Measurements from ENCODE around the gene GADL1.

Gene GADL1

GRCh38 chr3:30804984-30805383 lies 89.5 kb downstream of the GADL1 start:
- H3K9me2 ChIP-seq (replicated peaks; ENCODE audit: control insufficient read depth, low read length): no peaks in the 10 kb centered on the region
- no peak for TF ChIP-seq EZH2phosphoT487 (IDR thresholded peaks at IDR 0.05; ENCODE audit: borderline replicate concordance, low read length)
- no peak for TF ChIP-seq CTCF (IDR thresholded peaks at IDR 0.05; ENCODE audit: low read depth, low read length, poor library complexity, severe bottlenecking)
- H3K4me3 ChIP-seq (ENCODE audit: low read length): no peak overlapping the region

GRCh38 chr3:30795176-30795575 lies 99.3 kb downstream of the GADL1 start:
- Histone ChIP-seq H3K9me2 (replicated peaks; ENCODE audit: control insufficient read depth, low read length) (no peaks in the 10 kb centered on the region), H4K20me1 (ENCODE audit: control insufficient read depth, insufficient read depth, low read depth, low read length) (no peaks in the 10 kb centered on the region), H3K27ac (ENCODE audit: low read depth, low read length) (no peak overlapping the region), H3K4me3 (ENCODE audit: low read length) (no peak overlapping the region), H3F3A (ENCODE audit: control insufficient read depth, insufficient read depth) (no peaks in the 10 kb centered on the region), H3K4me2 (ENCODE audit: low read length) (no peak overlapping the region), H3K36me3 (ENCODE audit: control insufficient read depth, low read length) (no peaks in the 10 kb centered on the region), H3K9me3 (ENCODE audit: control insufficient read depth, insufficient read depth, low read length) (no peaks in the 10 kb centered on the region), H3K27me3 (ENCODE audit: control insufficient read depth, low read length) (0 out of 2 replicates have a peak, but pooled peaks cover 3% of the 10 kb centered on the region), H3K79me2 (ENCODE audit: control insufficient read depth, low read length) (no peaks in the 10 kb centered on the region), H3K4me1 (ENCODE audit: control insufficient read depth, low read length) (no peaks in the 10 kb centered on the region)
- TF ChIP-seq CTCF (IDR thresholded peaks at IDR 0.05; ENCODE audit: low read depth, low read length, poor library complexity, severe bottlenecking): no peak
- TF ChIP-seq EZH2phosphoT487 (IDR thresholded peaks at IDR 0.05; ENCODE audit: borderline replicate concordance, low read length): no peak

More at GRCh38 chr3:30804984-30805383, 89.5 kb downstream of the GADL1 start:
- Histone ChIP-seq H3K27ac (ENCODE audit: low read depth, low read length) (no peak overlapping the region), H3K79me2 (ENCODE audit: control insufficient read depth, low read length) (no peaks in the 10 kb centered on the region), H3K27me3 (ENCODE audit: control insufficient read depth, low read length) (no peaks in the 10 kb centered on the region), H3K4me1 (ENCODE audit: control insufficient read depth, low read length) (no peaks in the 10 kb centered on the region), H3K36me3 (ENCODE audit: control insufficient read depth, low read length) (no peaks in the 10 kb centered on the region), H3K9me3 (ENCODE audit: control insufficient read depth, insufficient read depth, low read length) (no peaks in the 10 kb centered on the region), H4K20me1 (ENCODE audit: control insufficient read depth, insufficient read depth, low read depth, low read length) (no peaks in the 10 kb centered on the region), H3K4me2 (ENCODE audit: low read length) (no peak overlapping the region), H3F3A (ENCODE audit: control insufficient read depth, insufficient read depth) (no peaks in the 10 kb centered on the region)

GRCh38 chr3:30793740-30794139 lies 100.7 kb downstream of the GADL1 start:
- H3F3A ChIP-seq (ENCODE audit: control insufficient read depth, insufficient read depth): no peaks in the 10 kb centered on the region
- H3K4me2 ChIP-seq (ENCODE audit: low read length): no peak overlapping the region
- no peaks in the 10 kb centered on the region for H3K36me3 ChIP-seq (ENCODE audit: control insufficient read depth, low read length)
- no peaks in the 10 kb centered on the region for H3K9me2 ChIP-seq (replicated peaks; ENCODE audit: control insufficient read depth, low read length)
- H3K9me3 ChIP-seq (ENCODE audit: control insufficient read depth, insufficient read depth, low read length): no peaks in the 10 kb centered on the region
- H3K27ac ChIP-seq (ENCODE audit: low read depth, low read length): no peak overlapping the region
- no peaks in the 10 kb centered on the region for H3K4me1 ChIP-seq (ENCODE audit: control insufficient read depth, low read length)
- no peak overlapping the region for H3K4me3 ChIP-seq (ENCODE audit: low read length)
- TF ChIP-seq CTCF (IDR thresholded peaks at IDR 0.05; ENCODE audit: low read depth, low read length, poor library complexity, severe bottlenecking): no peak
- no peak for TF ChIP-seq EZH2phosphoT487 (IDR thresholded peaks at IDR 0.05; ENCODE audit: borderline replicate concordance, low read length)
- H3K79me2 ChIP-seq (ENCODE audit: control insufficient read depth, low read length): no peaks in the 10 kb centered on the region
- peaks cover 9% of the 10 kb centered on the region for H3K27me3 ChIP-seq (ENCODE audit: control insufficient read depth, low read length)
- no peaks in the 10 kb centered on the region for H4K20me1 ChIP-seq (ENCODE audit: control insufficient read depth, insufficient read depth, low read depth, low read length)

Measured in DOHH2 (cell line).